Forelimb muscle (tissue), 1 donor: ENCODE results near the gene SIK3. TPM values are rescaled to one million over a fixed set of nuclear protein-coding genes. Genes with fewer than 3 reads are reported as not detected.
A peak's percentile ranks its signal among the peaks of the same experiment; 100 is the strongest.

Experiments
- DNase-seq: peaks from one replicate; pipeline ENCODE4 v3.0.0-alpha.2; 2013; ENCODE audit warnings: low read depth
- polyA plus RNA-seq: library from polyadenylated mRNA; unstranded; fragments of 120-200 nt; gene quantifications from one replicate; pipeline ENCODE4 v1.2.1, GENCODE V29; 2013; ENCODE audit not compliant: insufficient read length

Gene SIK3
- polyA plus RNA-seq, 1 donor, result 36.5 TPM

DNA sequence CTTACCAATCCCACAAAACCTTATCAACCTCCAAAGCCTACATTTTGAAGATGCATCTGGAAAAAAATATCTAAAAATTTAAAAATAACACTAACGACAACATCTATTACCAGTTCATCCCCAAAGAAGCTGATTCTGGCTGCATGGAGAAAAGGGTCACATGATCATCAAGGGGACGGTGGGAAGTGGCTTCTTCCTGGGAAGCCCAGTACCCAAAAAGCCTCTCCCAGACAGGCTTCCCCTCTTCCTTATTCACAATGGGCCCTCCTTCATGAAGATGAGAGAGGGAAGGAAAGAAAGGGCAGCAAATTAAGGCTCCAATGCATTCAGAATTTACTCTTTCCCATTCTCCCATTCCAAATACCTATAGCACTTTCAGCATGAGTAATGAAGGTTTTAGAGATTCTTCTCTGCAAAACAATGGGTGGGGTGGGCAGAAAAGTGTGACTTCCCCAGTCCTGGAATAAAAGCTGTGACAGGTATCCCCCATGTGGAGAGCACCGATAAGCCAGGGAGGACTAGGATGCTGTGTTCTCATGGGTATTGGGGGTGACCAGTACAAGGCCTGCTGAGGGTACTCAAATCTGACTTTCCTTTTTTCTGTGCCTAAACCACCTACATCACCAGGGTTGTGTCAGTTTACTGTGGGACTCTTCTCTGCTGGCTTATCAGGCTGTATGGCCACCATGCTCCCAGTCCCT is 88.2 kb downstream of the SIK3 start:
- no peak for DNase-seq

GRCh38 chr11:117005758-117006157 is 92.5 kb downstream of the SIK3 start:
- no peak for DNase-seq

GRCh38 chr11:117002639-117003299 is 95.5 kb downstream of the SIK3 start:
- DNase-seq, result no peak

DNA sequence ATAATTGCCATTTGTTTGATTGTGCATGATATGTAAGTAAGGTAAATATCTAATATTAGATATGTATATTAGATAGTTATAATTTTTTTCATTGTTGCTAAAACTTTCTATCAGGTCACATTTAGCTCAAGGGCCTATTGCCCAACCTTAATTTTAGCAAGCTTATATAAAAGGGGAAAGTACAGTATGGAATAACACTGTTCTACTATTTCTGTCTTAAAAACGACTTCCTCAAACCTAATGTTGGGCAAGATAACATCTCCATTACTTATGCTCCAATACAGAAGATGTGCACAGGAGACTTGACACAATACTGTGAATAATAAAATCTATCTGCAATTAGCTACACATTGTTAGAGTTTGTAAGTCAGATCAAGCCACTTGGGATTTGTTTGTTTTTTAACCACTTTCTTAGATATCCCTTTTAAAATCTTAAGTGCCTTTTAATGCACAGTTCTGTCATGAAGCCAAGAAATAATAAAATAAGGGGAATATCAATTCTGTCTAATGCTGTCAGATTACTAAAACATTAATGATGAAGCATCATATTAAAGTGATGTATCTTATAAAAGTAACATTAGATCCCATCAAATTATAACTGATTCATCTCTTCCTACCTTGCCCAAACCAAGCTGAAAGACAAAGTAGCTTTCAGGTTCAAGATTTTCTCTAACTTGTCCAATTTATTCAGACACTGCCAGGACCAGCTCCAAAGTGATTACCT is 98.1 kb downstream of the SIK3 start:
- no peak for DNase-seq

DNA sequence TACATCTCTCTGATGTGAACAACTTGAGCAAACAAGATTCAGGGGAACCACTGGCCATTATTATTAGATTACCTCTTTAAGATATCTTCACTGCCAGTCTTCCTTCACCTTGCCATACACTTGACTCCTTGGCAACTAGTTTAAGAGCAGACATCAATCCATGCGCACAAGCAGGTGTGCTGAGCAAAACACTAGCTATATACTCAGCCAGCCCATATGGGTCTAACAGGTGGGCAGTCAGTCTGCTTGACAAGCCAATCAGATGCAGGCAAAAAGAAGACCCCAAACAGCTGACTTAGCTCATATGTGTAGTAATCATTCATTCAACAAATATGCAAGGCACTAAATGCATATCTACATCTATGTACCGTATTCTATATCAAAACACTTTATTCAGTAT is 101.2 kb downstream of the SIK3 start:
- no peak for DNase-seq

GRCh38 chr11:116994195-116994594 is 104.0 kb downstream of the SIK3 start:
- DNase-seq, result no peak

- peak; percentile 75 for DNase-seq
Observed at GRCh38 chr11:116993599-116993998, 104.6 kb downstream of the SIK3 start.

- no peak for DNase-seq
Observed at GRCh38 chr11:116991491-116991890, 106.7 kb downstream of the SIK3 start.

DNA sequence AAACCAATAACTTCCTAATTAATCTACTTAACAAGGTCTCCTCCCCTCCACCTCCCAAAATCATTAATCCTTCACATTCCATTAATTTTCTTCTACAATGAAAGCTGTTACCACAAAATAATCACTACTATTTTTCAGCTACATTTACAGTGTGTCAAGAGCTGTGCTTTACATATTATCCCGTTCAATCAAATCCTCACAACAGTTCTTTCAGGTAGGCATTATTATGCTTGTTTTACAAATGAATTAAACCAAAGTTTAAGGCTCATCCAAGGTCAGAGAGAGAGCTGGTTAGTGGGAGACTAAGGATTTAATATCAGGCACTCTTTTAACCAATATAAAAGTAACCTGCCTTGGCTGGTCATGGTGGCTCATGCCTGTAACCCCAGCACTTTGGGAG is 107.4 kb downstream of the SIK3 start:
- DNase-seq, result no peak

GRCh38 chr11:116990061-116990473 is 108.2 kb downstream of the SIK3 start:
- DNase-seq, result no peak

- DNase-seq, result no peak
Observed at GRCh38 chr11:116989184-116989583, 109.0 kb downstream of the SIK3 start.

- no peak for DNase-seq
Observed at GRCh38 chr11:116986521-116987105, 111.6 kb downstream of the SIK3 start.

GRCh38 chr11:116984589-116984988 is 113.6 kb downstream of the SIK3 start:
- no peak for DNase-seq

GRCh38 chr11:116984186-116984585 is 114.0 kb downstream of the SIK3 start:
- no peak for DNase-seq

- DNase-seq, result no peak
Observed at GRCh38 chr11:116981266-116981885, 116.9 kb downstream of the SIK3 start.

GRCh38 chr11:116980136-116980793 is 118.0 kb downstream of the SIK3 start:
- DNase-seq, result no peak

DNA sequence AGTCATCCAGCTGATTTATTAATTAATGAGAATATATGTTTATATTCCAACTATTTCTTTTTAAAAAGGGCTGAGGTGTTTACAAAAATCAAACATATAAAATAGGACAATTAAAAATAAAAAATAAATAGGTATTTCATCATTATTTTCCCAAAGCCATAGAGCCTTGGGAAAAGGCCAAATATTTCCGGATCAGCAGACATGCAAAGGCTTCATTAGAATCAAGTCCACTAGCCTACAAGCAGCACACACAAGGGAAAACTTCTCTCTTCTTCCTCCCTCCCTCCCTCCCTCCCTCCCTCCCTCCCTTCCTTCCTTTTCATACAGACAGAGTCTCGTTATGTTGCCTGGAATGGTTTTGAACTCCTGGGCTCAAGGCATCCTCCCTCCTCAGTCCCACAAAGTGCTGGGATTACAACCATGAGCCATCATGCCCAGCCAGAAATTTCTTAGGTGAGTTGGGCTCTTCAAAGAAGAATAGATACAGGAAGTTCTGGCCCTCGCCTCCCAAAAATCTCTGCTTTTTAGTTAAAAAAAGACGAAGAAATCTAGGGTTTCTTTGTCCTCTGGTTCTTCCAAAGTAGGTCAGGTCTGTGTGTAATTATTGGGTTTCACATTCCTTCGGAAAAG is 121.2 kb downstream of the SIK3 start:
- no peak for DNase-seq

DNA sequence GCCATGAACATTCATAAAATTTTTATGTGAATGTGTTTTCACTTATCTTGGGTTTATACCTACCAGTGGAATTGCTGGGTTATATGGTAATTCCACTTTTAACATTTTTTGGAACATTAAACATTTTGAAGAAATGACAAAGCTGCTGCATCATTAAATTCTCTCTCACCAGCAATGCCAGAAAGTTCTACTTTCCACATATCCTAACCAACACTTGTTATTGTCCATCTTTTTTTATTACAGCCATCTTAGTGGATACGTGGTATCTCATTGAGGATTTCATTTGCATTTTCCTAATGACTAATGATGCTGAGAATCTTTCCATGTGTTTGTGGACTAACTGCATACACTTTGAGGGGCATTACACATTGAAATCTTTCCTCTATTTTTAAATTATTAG is 122.6 kb downstream of the SIK3 start:
- no peak for DNase-seq

DNA sequence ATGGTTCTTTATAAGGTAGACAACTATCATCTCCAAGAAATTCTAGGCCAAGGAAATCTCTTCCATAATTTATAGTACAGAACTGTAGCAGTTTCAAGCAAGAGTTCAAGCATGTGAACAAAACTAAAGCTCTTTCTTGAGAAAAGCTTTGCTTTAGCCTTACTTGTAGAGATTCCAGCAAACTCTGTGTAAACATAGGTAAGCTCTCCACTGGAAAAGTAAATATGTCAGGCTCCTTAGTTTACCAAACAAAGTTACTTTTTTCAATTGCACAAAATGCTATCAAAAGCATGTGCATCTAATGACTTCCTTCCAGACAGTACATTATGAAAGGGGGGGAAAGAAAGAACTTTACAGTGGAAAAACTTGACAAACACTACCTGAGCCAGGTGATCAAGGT is 125.0 kb downstream of the SIK3 start:
- DNase-seq, result no peak

GRCh38 chr11:116972691-116973090 is 125.5 kb downstream of the SIK3 start:
- no peak for DNase-seq
